HG03469 (cell line): ENCODE results near the gene SLC16A1.
"Not testable (repeated sequence)": the region's sequence is repeated elsewhere in the genome, so short reads cannot be mapped to it uniquely, and the experiment has no call there.

Experiments used
- ATAC-seq: cut with Tn5 transposase; IDR thresholded peaks from one replicate; pipeline ENCODE4 v1.9.1; 2021; ENCODE audit warnings: mild to moderate bottlenecking, moderate library complexity, moderate number of reproducible peaks; ENCODE audit not compliant: unreplicated experiment

SLC16A1 gene

GRCh38 chr1:112926858-112927257, 29.1 kb downstream of the SLC16A1 start:
- ATAC-seq = no peak

GRCh38 chr1:112925015-112925414, 31.0 kb downstream of the SLC16A1 start:
- ATAC-seq = no peak

GRCh38 chr1:112923959-112924349, 32.0 kb downstream of the SLC16A1 start:
- ATAC-seq = no peak

- ATAC-seq = no peak
Observed at GRCh38 chr1:112923234-112923958, 32.6 kb downstream of the SLC16A1 start.

- ATAC-seq = no peak
Observed at GRCh38 chr1:112911506-112912220, 44.3 kb downstream of the SLC16A1 start.

GRCh38 chr1:112909847-112910246, 46.1 kb downstream of the SLC16A1 start:
- ATAC-seq = no peak

- no peak for ATAC-seq
Observed at GRCh38 chr1:112906150-112906698, 49.8 kb downstream of the SLC16A1 start.

- ATAC-seq = no peak
Observed at GRCh38 chr1:112905395-112906149, 50.4 kb downstream of the SLC16A1 start.

GRCh38 chr1:112904831-112905261, 51.1 kb downstream of the SLC16A1 start:
- no peak for ATAC-seq

- ATAC-seq = no peak
Observed at GRCh38 chr1:112904071-112904830, 51.7 kb downstream of the SLC16A1 start.

- no peak for ATAC-seq
Observed at GRCh38 chr1:112902221-112902620, 53.8 kb downstream of the SLC16A1 start.

GRCh38 chr1:112901387-112901786, 54.6 kb downstream of the SLC16A1 start:
- no peak for ATAC-seq

GRCh38 chr1:112896783-112897182, 59.2 kb downstream of the SLC16A1 start:
- no peak for ATAC-seq

GRCh38 chr1:112894561-112895011, 61.4 kb downstream of the SLC16A1 start:
- ATAC-seq = no peak

GRCh38 chr1:112894010-112894292, 62.0 kb downstream of the SLC16A1 start:
- no peak for ATAC-seq

- no peak for ATAC-seq
Observed at GRCh38 chr1:112893288-112894009, 62.5 kb downstream of the SLC16A1 start.

- not testable (repeated sequence) for ATAC-seq
Observed at GRCh38 chr1:112889906-112890305, 66.1 kb downstream of the SLC16A1 start.

GRCh38 chr1:112889052-112889768, 66.8 kb downstream of the SLC16A1 start:
- no peak for ATAC-seq

GRCh38 chr1:112888630-112889029, 67.4 kb downstream of the SLC16A1 start:
- ATAC-seq = no peak
